H7 (cell line): ENCODE results near the gene EPB41L2. TPM values are rescaled to one million over a fixed set of nuclear protein-coding genes. Genes with fewer than 3 reads are reported as not detected.

Experiments
- DNase-seq: peaks from one replicate; pipeline ENCODE4 v3.0.0; 2012
- H3K27me3 ChIP-seq: 2 replicates; pipeline ENCODE4 v1.6.0; 2011; ENCODE audit warnings: mild to moderate bottlenecking, low read length; ENCODE audit not compliant: control insufficient read depth, insufficient read depth
- H3K36me3 ChIP-seq: replicated peaks from 2 replicates; pipeline ENCODE4 v1.5.1; 2011; ENCODE audit warnings: low read length; ENCODE audit not compliant: control insufficient read depth, insufficient read depth
- H3K4me3 ChIP-seq: 2 replicates; pipeline ENCODE4 v1.5.1; 2011; ENCODE audit warnings: low read depth, mild to moderate bottlenecking, control low read depth, low read length, moderate library complexity; ENCODE audit not compliant: insufficient read depth
- total RNA-seq: library from RNA; depleted of rRNA; stranded (reverse); fragments of >200 nt; shearing (Covaris generic); gene quantifications from 2 replicates; pipeline ENCODE4 v1.2.3, GENCODE V29; 2014

Gene EPB41L2
- total RNA-seq, 1 experiment from 2014 or later = 25.9 TPM

DNA sequence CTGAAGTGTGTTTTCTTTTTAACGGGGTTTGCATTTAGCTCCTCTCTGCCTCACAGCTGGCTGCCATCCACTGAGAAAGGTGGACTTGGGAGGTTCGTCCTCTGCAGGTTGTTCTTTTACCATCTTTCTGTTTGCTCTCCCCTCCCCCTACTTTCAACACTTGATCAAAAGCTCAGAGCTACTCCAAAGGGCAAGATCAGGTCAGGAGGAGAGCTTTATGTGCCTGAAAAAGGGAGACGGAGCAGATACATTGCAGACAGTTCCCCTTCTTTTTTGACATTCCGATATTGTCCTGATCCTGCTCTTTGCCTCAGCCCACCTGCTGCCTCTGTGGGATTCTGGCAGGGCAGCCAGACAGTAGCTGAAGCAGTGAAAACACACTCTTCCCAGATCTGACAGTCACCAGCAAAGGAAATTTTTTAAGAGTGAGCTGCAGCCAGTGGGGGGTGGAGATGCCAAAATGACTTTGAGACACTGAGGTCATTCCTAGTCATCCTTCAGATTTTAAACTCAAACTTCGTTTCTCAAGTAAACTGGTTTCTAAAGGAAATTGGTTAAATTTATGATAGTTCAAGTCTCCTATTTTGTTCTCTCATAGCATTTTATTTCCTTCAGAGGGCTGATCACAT, 209.4 kb downstream of the EPB41L2 start:
- DNase-seq = no peak
- Histone ChIP-seq H3K4me3 (no peak overlapping the region), H3K36me3 (no peaks in the 10 kb centered on the region; the same call in 1 of the 2 replicates), H3K27me3 (no peaks in the 10 kb centered on the region)

DNA sequence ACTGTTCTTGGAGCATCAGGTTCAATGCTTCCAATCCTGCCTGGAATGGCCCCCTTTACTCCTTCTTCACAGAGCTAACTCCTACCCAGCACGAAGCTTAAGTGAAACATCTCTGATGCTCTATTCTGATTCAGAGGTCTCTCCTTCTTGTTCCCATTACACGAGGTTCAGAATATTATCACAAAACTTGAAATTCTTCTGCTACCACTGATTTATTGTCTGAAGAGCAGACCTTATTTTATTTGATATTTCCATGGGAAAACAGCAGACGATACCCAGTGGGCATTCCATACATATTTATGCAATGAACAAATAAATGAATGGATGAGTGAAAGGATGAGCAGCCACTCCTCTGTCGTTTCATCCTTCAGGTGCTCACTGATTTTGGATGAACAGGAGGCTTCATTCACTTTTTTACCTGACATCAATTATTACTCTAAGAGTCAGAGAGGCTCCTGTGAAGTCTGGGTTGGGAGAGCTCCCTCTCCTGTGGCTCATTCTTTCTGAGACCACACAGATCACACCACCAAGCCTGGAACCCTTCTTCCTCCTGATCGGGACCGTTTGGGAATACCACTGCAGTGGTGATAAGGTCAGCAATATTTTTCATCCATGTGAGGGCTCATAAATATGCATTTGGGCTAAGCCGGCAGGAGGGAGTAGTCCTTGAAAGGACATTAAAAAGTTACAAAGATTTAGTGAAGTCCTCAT, 210.0 kb downstream of the EPB41L2 start:
- Histone ChIP-seq H3K4me3 (no peak overlapping the region), H3K27me3 (no peaks in the 10 kb centered on the region), H3K36me3 (no peaks in the 10 kb centered on the region; the same call in 1 of the 2 replicates)
- DNase-seq = no peak

DNA sequence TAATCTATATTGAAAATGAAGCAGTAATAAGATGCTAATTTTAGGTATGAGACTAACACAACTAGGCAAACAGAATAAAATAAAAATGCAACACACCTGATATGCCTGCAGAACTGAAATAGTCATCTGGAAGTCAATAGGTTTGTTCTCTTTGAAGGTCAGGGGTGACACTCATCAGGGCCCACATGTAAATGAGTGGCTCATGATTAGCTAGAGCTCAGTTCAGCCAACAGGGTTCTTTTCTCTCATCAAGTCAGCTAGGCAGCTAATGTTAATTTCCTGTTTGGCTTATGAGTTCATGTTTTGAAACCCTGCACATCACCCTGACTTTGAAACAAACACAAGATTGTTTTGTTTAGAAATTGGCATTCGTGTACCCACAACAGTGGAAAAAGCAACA, 212.0 kb downstream of the EPB41L2 start:
- no peaks in the 10 kb centered on the region for H3K27me3 ChIP-seq
- no peaks in the 10 kb centered on the region for H3K36me3 ChIP-seq
- DNase-seq = no peak
- no peak overlapping the region for H3K4me3 ChIP-seq

DNA sequence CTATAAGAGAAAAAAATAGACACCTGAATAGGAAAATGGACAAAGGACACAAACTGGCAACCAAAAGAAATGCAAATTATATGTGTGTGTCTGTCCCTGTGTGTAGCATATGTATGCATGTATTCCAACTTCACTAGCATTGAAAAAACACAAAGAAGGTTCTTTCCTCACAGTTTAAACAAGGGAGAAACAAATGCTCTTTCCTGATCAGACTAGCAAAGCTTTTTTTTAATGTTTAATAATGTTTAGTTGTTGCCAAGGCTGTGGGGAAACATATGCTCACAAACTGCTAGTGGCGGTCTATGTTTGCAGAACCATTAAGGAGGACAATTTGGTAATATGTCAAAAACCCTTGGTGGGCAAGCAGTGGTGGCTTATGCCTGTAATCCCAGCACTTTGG, 213.5 kb downstream of the EPB41L2 start:
- no peak for DNase-seq
- no peak overlapping the region for H3K4me3 ChIP-seq
- H3K27me3 ChIP-seq = no peaks in the 10 kb centered on the region
- no peaks in the 10 kb centered on the region for H3K36me3 ChIP-seq

DNA sequence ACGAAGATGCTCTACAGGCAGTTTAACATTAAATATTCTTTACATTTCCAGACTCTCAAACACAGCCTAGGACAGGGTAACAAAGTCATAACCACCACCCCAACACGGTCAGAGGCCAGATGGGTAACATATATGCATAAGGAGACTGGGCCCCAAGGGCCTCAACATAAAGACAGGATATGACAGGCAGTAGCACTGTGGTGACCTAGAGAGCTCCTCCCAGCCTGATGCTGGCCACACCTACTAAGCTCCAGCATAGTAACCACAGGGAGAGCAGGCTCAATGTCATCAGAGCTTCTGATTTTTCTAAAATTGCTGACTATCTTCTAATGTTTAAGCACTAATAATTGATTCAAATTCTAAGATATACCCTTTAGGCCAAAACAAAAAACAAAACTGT, 214.1 kb downstream of the EPB41L2 start:
- H3K27me3 ChIP-seq = no peaks in the 10 kb centered on the region
- DNase-seq = no peak
- H3K4me3 ChIP-seq = no peak overlapping the region
- no peaks in the 10 kb centered on the region for H3K36me3 ChIP-seq

GRCh38 chr6:130847001-130847910, 215.8 kb downstream of the EPB41L2 start:
- H3K36me3 ChIP-seq = no peaks in the 10 kb centered on the region
- DNase-seq = no peak
- H3K27me3 ChIP-seq = no peaks in the 10 kb centered on the region
- H3K4me3 ChIP-seq = no peak overlapping the region

DNA sequence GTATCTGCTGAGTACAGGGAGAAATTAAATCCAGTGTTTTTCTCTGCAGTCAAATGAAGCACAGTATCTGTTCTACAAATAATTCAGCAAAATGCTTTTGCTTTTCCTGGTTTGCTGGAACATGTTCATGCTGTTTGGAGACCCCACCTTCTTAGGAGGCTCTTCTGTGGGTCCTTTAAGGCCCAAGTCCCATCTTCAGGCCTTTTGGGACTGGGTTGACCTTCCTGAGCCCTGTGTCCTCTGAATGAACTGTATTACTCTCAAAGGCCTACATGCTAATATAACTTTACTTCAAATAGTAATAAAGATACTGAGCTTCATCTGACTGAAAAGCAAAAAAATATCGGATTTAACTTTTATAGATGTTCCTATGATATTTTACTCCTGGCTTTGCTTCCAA, 216.5 kb downstream of the EPB41L2 start:
- no peak for DNase-seq
- no peaks in the 10 kb centered on the region for H3K36me3 ChIP-seq

DNA sequence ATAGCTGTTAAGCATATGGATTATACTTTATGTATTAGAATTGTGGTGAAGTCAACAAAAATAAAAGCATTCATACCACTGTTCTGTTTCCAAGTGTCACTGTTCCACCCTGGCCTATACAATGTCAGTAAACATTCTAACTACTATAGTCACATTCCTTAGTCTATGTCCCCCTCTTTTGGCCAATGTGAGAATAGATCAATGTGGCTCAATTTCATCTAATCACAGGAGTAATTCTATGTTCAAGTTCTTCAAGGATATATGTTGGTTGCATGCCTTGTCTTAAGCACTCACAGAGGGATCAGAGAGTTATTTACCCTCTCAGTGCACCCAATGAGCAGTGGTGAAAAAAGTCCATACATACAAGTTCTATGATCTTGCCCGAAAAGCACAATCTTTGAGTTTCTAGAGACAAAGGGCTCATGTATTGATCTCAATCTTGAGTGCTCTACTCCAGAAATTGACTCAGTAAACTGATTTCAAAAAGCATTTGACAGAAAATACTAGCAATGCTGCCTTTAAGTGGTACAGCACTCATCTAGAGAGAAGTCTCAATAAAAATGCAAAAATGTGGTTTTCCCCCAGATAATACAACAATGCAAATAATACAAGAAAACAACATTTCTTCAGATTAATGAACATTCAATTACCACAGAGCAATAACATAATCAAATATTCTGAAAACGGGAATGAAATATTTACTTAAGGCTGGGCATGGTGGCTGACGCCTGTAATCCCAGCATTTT, 219.3 kb downstream of the EPB41L2 start:
- H3K27me3 ChIP-seq = no peaks in the 10 kb centered on the region
- no peak overlapping the region for H3K4me3 ChIP-seq
- no peaks in the 10 kb centered on the region for H3K36me3 ChIP-seq
- DNase-seq = no peak

More for the DNA sequence above, 216.5 kb downstream of the EPB41L2 start:
- Histone ChIP-seq H3K27me3 (no peaks in the 10 kb centered on the region), H3K4me3 (no peak overlapping the region)

DNA sequence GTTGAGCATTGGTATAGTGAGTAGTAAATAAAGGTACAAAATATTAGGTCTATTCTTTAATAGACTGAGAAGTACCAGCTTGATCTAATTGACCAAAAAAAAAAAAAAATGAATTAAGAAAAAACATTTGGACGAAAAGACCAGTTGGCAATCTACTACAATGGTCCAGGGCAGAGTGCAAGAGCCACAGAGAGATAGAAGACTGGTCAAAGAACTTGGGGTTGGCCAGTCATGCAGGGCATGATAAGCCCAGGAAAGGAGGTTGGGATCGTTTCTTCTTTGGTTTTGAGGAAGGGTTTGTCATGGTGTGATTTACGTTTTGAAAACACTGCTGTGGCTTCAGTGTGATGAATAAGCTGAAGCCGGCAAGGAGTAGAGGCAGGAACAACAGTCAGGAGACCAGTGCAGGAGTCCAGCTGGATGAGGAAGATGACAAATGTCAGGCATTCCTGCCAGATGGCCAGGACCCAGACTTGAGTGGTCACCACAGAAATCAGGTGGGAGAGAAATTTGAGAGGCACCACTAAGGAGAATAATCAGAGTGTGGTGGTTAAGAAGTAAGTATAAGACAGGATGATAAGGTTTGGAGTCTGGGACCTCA, 221.8 kb downstream of the EPB41L2 start:
- Histone ChIP-seq H3K4me3 (no peak overlapping the region), H3K27me3 (no peaks in the 10 kb centered on the region)
- no peak for DNase-seq

DNA sequence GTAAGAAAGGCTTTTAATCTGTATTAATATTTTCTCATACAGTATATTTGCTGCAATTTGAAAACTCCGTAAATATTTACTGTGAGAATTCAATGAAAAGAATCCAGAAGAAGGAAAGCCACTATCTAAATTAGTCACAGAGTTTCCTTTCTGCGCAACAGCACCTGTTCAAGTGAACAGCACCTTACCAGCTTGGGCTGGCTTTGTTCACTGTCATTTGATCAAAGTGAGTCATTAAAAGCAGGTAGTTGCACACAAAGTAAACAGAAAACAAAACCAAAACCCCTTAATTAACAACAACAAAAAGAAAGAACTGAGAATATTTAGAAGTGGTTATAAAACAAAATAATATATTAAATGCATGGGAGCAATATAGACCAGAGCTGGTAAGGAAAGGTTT, 223.0 kb downstream of the EPB41L2 start:
- Histone ChIP-seq H3K27me3 (no peaks in the 10 kb centered on the region), H3K4me3 (no peak overlapping the region), H3K36me3 (no peaks in the 10 kb centered on the region)
- no peak for DNase-seq

More for the DNA sequence above, 221.8 kb downstream of the EPB41L2 start:
- H3K36me3 ChIP-seq = no peaks in the 10 kb centered on the region

- Histone ChIP-seq H3K4me3 (no peak overlapping the region), H3K27me3 (no peaks in the 10 kb centered on the region), H3K36me3 (no peaks in the 10 kb centered on the region)
- no peak for DNase-seq
These were observed 223.7 kb downstream of the EPB41L2 start for GRCh38 chr6:130839379-130839778.

- H3K36me3 ChIP-seq = no peaks in the 10 kb centered on the region
- no peaks in the 10 kb centered on the region for H3K27me3 ChIP-seq
- no peak overlapping the region for H3K4me3 ChIP-seq
- no peak for DNase-seq
These were observed 224.1 kb downstream of the EPB41L2 start for GRCh38 chr6:130838951-130839350.

DNA sequence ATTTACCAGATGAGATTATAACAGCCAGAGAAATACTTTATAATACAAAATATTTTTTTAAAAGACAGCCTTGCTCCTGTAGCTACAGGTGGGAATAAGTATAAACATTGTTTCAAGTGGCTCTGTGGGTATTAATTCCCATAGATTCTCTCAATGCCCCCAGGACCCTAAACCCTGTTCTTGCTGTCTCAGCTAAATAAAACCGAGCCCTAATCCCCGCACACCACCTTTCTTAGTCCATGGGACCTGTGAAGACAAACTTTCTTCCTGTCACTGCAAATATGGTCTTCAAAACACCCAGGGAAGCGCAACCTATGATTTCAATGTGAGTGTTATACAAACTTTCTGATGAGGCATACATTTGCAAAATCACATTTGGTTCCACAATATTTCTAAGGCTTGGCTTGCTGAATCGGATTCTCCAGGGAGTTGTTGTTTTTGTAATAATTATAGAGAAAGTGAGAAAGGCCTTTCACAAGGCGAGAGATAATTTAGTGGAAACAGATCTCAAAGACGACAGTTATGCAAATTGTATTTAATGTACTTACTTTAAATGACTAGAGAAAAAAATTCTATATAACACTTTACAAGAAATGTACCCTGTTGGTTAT, 224.7 kb downstream of the EPB41L2 start:
- DNase-seq = no peak
- H3K4me3 ChIP-seq = no peak overlapping the region
- H3K27me3 ChIP-seq = no peaks in the 10 kb centered on the region
- no peaks in the 10 kb centered on the region for H3K36me3 ChIP-seq
